ENCODE measurements around the gene MNX1. TPM values are rescaled to one million over a fixed set of nuclear protein-coding genes. Genes with fewer than 3 reads are reported as not detected.

MNX1 gene
- total and polyA plus RNA-seq, 8 donors: 1.1 to 80.2 (median 3.1) TPM; not detected in 1

DNA sequence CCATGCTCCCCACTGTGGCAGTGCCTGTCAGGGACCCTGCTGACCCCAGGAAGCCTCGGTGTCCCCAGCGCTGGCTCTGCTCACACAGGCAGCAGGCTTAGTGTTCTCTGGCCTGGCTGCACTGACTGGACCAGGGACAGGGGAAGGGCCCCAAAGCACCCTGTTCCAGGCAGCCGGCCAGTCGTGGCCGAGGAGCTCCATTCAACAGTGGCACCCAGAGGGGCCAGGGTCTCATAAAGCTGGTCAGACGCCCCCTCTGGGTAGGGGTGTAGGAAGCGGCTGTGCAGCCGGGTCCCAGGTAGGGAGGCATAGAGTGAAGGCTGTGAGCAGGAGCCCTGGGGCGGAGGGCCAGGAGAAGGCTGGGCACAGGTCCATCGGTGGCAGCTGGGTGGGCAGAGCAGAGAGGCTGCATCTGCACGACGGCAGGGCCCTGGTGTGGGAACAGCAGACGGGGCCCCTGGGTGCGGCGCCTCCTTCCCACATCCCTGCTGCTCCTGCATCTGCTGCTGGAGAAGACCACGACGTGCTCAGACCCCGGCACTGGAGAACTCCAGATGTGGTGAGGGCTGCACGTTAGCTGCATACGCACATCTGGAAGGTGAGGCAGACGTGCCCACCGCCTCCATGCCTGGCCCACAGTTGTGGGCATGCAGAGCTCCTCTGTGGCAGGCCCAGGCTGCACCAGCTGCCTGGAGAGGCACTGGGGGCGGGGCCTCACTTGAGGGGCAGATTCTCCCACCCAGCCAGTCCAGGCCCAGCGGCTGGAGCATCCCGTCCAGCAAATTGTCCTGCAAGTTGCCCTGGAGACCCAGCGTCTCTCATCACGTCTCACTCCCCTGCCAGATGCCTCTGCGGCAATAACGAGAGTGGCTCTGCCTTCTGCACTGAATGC, 25.1 kb downstream of the MNX1 start:
- TF ChIP-seq, protein P1, sequence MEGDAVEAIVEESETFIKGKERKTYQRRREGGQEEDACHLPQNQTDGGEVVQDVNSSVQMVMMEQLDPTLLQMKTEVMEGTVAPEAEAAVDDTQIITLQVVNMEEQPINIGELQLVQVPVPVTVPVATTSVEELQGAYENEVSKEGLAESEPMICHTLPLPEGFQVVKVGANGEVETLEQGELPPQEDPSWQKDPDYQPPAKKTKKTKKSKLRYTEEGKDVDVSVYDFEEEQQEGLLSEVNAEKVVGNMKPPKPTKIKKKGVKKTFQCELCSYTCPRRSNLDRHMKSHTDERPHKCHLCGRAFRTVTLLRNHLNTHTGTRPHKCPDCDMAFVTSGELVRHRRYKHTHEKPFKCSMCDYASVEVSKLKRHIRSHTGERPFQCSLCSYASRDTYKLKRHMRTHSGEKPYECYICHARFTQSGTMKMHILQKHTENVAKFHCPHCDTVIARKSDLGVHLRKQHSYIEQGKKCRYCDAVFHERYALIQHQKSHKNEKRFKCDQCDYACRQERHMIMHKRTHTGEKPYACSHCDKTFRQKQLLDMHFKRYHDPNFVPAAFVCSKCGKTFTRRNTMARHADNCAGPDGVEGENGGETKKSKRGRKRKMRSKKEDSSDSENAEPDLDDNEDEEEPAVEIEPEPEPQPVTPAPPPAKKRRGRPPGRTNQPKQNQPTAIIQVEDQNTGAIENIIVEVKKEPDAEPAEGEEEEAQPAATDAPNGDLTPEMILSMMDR (IDR thresholded peaks at IDR 0.05): no peak
- no peak for TF ChIP-seq EP300 (IDR thresholded peaks at IDR 0.05)
- TF ChIP-seq POLR2A (IDR thresholded peaks at IDR 0.05): no peak
- no peak for TF ChIP-seq POLR2AphosphoS5 (IDR thresholded peaks at IDR 0.05)
- peak overlapping the region in 1 of 5 donors; percentile 51 for H3K27ac ChIP-seq

DNA sequence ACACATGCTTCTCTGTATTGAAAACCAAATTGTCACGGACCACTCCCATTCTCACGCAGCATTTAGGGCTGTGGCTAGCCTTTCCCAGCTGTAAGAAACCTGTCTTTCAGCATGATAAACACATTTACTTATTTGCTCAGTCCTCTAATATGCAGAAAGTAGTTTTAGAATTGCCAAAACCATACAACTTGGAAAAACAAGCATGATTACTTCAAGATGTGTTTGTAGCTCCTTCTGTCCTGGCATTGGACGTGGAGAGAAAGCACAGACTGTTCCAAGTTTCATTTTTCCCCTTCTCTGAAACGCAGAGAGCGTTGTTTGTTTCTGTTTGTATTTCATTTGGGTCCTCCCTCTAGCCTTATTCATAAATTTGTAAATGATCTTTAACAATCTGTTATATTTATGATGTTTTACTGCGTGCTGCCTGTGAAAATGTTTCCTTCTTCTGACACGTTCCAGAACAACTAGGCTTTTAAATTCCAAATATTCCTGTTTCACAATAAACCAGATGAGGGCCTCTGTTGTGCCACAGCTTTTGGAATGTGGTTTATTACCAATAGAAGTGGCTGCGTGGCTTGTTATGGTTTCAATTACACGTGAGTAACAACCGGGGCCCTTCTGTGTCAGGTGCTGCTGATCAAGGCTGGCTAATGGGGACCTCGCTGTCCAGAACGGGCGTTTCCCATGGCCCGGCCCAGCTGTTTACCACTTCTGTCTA, 26.1 kb downstream of the MNX1 start:
- Histone ChIP-seq H3K9me3 (peaks cover 0 to 4% (median 4%) of the 10 kb centered on the region in 4 donors), H3K36me3 (peaks cover 0 to 5% (median 0%) of the 10 kb centered on the region in 4 donors), H3K27me3 (no peaks in the 10 kb centered on the region), H3K27ac (peak overlapping the region in 2 of 5 donors; percentile 10 to 51), H3K4me3 (no peak overlapping the region), H3K4me1 (peaks cover 0 to 9% (median 0%) of the 10 kb centered on the region in 4 donors)
- intact Hi-C loops (cut with DNase I; ENCODE audit: low total_unique reads): no loop called here
- DNase-seq: no peak
- TF ChIP-seq, protein P1 (IDR thresholded peaks at IDR 0.05): no peak
- no peak for TF ChIP-seq POLR2A (IDR thresholded peaks at IDR 0.05)
- TF ChIP-seq EP300 (IDR thresholded peaks at IDR 0.05): no peak
- no peak for TF ChIP-seq POLR2AphosphoS5 (IDR thresholded peaks at IDR 0.05)
- 59 to 69% (median 64%) methylated on average over 14 of the region's 14 CpGs for WGBS, 5 donors

More for the DNA sequence above, 25.1 kb downstream of the MNX1 start:
- peaks cover 0 to 5% (median 0%) of the 10 kb centered on the region in 4 donors for H3K36me3 ChIP-seq
- intact Hi-C loops (cut with DNase I; ENCODE audit: low total_unique reads): no loop called here
- 90 to 94% (median 92%) methylated on average over 21 to 29 of the region's 29 CpGs for WGBS, 5 donors
- peak in 1 of 2 donors; percentile 21 for DNase-seq
- H3K9me3 ChIP-seq: no peaks in the 10 kb centered on the region
- no peak overlapping the region for H3K4me3 ChIP-seq
- H3K27me3 ChIP-seq: no peaks in the 10 kb centered on the region
- H3K4me1 ChIP-seq: peaks cover 0 to 9% (median 0%) of the 10 kb centered on the region in 4 donors

DNA sequence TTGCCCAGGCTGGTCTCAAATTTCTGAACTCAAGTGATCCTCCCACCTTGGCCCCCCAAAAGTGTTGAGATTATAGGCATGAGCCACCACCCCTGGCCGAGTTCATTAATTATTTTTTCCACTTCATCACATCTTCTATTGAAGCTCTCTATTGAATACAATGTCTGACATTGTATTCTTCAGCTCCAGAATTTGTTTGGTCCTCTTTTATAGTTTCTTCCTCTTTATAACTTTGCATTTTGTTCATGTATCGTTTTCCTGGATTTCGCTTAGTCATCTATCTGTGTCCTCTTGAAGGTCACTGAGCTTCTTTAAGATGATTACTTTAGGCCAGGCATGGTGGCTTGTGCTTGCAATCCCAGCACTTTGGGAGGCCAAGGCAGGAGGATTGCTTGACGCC, 30.8 kb downstream of the MNX1 start:
- DNase-seq: no peak
- 92 to 96% (median 95%) methylated on average over 4 of the region's 4 CpGs for WGBS, 5 donors

DNA sequence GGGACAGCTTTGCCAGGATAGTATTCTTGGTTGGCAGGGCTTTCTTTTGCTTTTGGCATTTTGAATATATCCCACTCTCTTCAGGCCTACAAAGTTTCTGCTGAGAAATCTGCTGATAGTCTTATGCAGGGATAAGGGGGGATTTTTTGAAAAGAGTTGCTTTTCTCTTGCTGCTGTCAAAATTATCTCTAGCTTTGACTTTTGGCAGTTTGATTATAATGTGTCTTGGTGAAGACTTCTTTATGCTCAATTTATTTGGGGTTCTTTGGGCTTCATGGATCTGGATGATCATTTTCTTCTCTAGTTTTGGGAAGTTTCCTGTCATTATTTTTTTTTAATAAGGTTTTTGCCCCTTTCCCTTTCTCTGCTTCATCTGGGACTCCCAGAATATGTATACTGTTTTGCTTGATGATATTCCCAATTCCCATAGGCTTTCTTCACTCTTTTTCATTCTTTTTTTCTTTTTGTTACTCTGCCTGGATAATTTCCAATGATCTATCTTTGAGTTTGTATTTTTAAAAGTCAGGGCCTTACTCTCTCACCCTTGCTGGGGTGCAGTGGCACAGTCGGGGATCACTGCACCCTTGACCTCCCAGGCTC, 31.4 kb downstream of the MNX1 start:
- Histone ChIP-seq H3K27ac (no peak overlapping the region), H3K36me3 (peaks cover 0 to 14% (median 5%) of the 10 kb centered on the region in 4 donors), H3K4me1 (peaks cover 0 to 1% (median 0%) of the 10 kb centered on the region in 4 donors), H3K9me3 (peaks cover 0 to 12% (median 11%) of the 10 kb centered on the region in 4 donors), H3K4me3 (no peak overlapping the region), H3K27me3 (no peaks in the 10 kb centered on the region)
- intact Hi-C loops (cut with DNase I; ENCODE audit: low total_unique reads): no loop called here
- WGBS, 5 donors: 86 to 96% (median 92%) methylated on average over 1 of the region's 1 CpG
- no peak for DNase-seq
- TF ChIP-seq EP300 (IDR thresholded peaks at IDR 0.05) (no peak), POLR2AphosphoS5 (IDR thresholded peaks at IDR 0.05) (no peak), POLR2A (IDR thresholded peaks at IDR 0.05) (no peak)
- TF ChIP-seq, protein P1 (IDR thresholded peaks at IDR 0.05): no peak

More for the DNA sequence above, 30.8 kb downstream of the MNX1 start:
- Histone ChIP-seq H3K27ac (no peak overlapping the region), H3K36me3 (peaks cover 0 to 14% (median 5%) of the 10 kb centered on the region in 4 donors), H3K4me1 (peaks cover 0 to 7% (median 0%) of the 10 kb centered on the region in 4 donors), H3K4me3 (no peak overlapping the region), H3K9me3 (peaks cover 0 to 12% (median 11%) of the 10 kb centered on the region in 4 donors), H3K27me3 (no peaks in the 10 kb centered on the region)
- intact Hi-C loops (cut with DNase I; ENCODE audit: low total_unique reads): no loop called here
- TF ChIP-seq POLR2AphosphoS5 (IDR thresholded peaks at IDR 0.05): no peak
